H1 (cell line): Measurements from ENCODE around the gene LRRTM4. TPM values are rescaled to one million over a fixed set of nuclear protein-coding genes. Genes with fewer than 3 reads are reported as not detected.

ENCODE experiments used
- CTCF ChIA-PET: fragments of 300-600 bp; sonication (Branson Sonifier 250); formaldehyde crosslinking; loops from one replicate; lab custom pipeline; 2021; ENCODE audit not compliant: partially characterized antibody; lab: Charles Lee
- POLR2A ChIA-PET: fragments of 300-600 bp; sonication (Branson Sonifier 250); formaldehyde crosslinking; loops from one replicate; lab custom pipeline; 2021; ENCODE audit warnings: inconsistent platforms; ENCODE audit not compliant: partially characterized antibody; lab: Charles Lee
- DNase-seq, 2 experiments: peaks; one replicate each; pipeline versions ENCODE4 v3.0.0 to v3.0.0-alpha.2; 2010 to 2022; ENCODE audit warnings: low spot score in 2 of 2, low read depth in 1 of 2, mixed read lengths in 1 of 2
- FAIRE-seq: peaks from 2 replicates; lab custom pipeline; 2011; peaks lifted over from hg19 to GRCh38; lab: Jason Lieb, UNC
- H2AFZ ChIP-seq: 2 replicates; pipeline ENCODE4 v1.8.1; 2012; ENCODE audit warnings: low read length, inconsistent platforms
- H2AK5ac ChIP-seq: 2 replicates; pipeline ENCODE4 v1.6.1; 2013; ENCODE audit warnings: low read depth, low read length
- H2BK120ac ChIP-seq: replicated peaks from 2 replicates; pipeline ENCODE3; 2013; ENCODE audit warnings: low read depth, low read length, inconsistent platforms
- H2BK12ac ChIP-seq: 2 replicates; pipeline ENCODE4 v1.6.1; 2013; ENCODE audit warnings: low read depth, low read length
- H2BK15ac ChIP-seq: 2 replicates; pipeline ENCODE4 v1.6.1; 2013; ENCODE audit warnings: low read length
- H2BK20ac ChIP-seq: 2 replicates; pipeline ENCODE4 v1.6.1; 2013; ENCODE audit warnings: low read length
- H2BK5ac ChIP-seq: 2 replicates; pipeline ENCODE4 v1.6.1; 2013; ENCODE audit warnings: low read depth, low read length
- H3K14ac ChIP-seq: 2 replicates; pipeline ENCODE4 v1.6.1; 2013; ENCODE audit warnings: inconsistent platforms; ENCODE audit not compliant: insufficient read length
- H3K18ac ChIP-seq: 2 replicates; pipeline ENCODE4 v1.6.1; 2013; ENCODE audit warnings: low read length; ENCODE audit errors: extremely low read depth
- H3K23ac ChIP-seq: 2 replicates; pipeline ENCODE4 v1.6.1; 2013; ENCODE audit warnings: inconsistent platforms; ENCODE audit not compliant: insufficient read length
- H3K23me2 ChIP-seq: 2 replicates; pipeline ENCODE4 v1.6.1; 2013; ENCODE audit warnings: low read depth, low read length
- H3K27ac ChIP-seq: 2 replicates; pipeline ENCODE4 v1.6.1; 2011; ENCODE audit warnings: low read depth, low read length, inconsistent platforms
- H3K27me3 ChIP-seq, 4 experiments: replicated peaks in 1 of 4; 1 replicate in 1 of 4; 2 replicates in 3 of 4; pipeline versions ENCODE4 v1.6.1 to v1.8.1; 2011 to 2013; ENCODE audit warnings: low read length in 3 of 4, mild to moderate bottlenecking in 3 of 4, inconsistent platforms in 2 of 4, mixed read lengths in 2 of 4, moderate library complexity in 1 of 4; ENCODE audit not compliant: control insufficient read depth in 3 of 4, insufficient read depth in 3 of 4; ENCODE audit errors: extremely low read depth in 1 of 4
- H3K36me3 ChIP-seq, 4 experiments: 2 replicates each; pipeline versions ENCODE4 v1.6.1 to v1.8.1; 2011 to 2013; ENCODE audit warnings: mild to moderate bottlenecking in 4 of 4, low read length in 3 of 4, moderate library complexity in 2 of 4, control low read depth in 1 of 4, inconsistent platforms in 1 of 4; ENCODE audit not compliant: insufficient read depth in 4 of 4, control insufficient read depth in 2 of 4
- H3K4ac ChIP-seq: replicated peaks from 2 replicates; pipeline ENCODE3; 2013; ENCODE audit warnings: low read length, low read depth, mixed read lengths, inconsistent platforms; ENCODE audit not compliant: insufficient read length
- H3K4me1 ChIP-seq, 4 experiments: replicated peaks in 1 of 4; 1 replicate in 1 of 4; 2 replicates in 3 of 4; pipeline versions ENCODE4 v1.6.1 to v1.8.1; 2011 to 2013; ENCODE audit warnings: low read length in 3 of 4, inconsistent platforms in 2 of 4, mixed read lengths in 1 of 4; ENCODE audit not compliant: insufficient read depth in 4 of 4, control insufficient read depth in 3 of 4
- H3K4me2 ChIP-seq, 2 experiments: 2 replicates each; pipeline versions ENCODE4 v1.6.1 to v1.8.1; 2011 to 2013; ENCODE audit warnings: low read depth in 2 of 2, low read length in 2 of 2, control low read depth in 1 of 2, inconsistent platforms in 1 of 2, mild to moderate bottlenecking in 1 of 2; ENCODE audit not compliant: insufficient read depth in 1 of 2
- H3K4me3 ChIP-seq, 4 experiments: fragments of 200-600, 300-600 bp in 1 of 4; sonication (generic), shearing (Covaris generic), sonication (Bioruptor Twin) in 1 of 4; 2 replicates each; pipeline versions ENCODE4 v1.5.1 to v1.8.1; 2011 to 2016; ENCODE audit warnings: low read length in 4 of 4, low read depth in 3 of 4, control low read depth in 2 of 4, inconsistent platforms in 2 of 4, mild to moderate bottlenecking in 2 of 4, mixed read lengths in 1 of 4, moderate library complexity in 1 of 4; ENCODE audit not compliant: insufficient read depth in 2 of 4; ENCODE audit errors: extremely low read depth in 1 of 4
- H3K56ac ChIP-seq: replicated peaks from 2 replicates; pipeline ENCODE3; 2013; ENCODE audit warnings: low read depth, mild to moderate bottlenecking, mixed read lengths, low read length, inconsistent platforms; ENCODE audit not compliant: insufficient read length
- H3K79me1 ChIP-seq: 2 replicates; pipeline ENCODE4 v1.6.1; 2013; ENCODE audit warnings: low read depth, low read length, control low read depth
- H3K79me2 ChIP-seq, 2 experiments: 2 replicates each; pipeline versions ENCODE4 v1.6.1 to v1.8.1; 2012 to 2013; ENCODE audit warnings: low read length in 2 of 2, mild to moderate bottlenecking in 2 of 2, inconsistent platforms in 1 of 2; ENCODE audit not compliant: insufficient read depth in 2 of 2, control insufficient read depth in 1 of 2
- H3K9ac ChIP-seq, 4 experiments: replicated peaks in 1 of 4; 1 replicate in 1 of 4; 2 replicates in 3 of 4; pipeline versions ENCODE4 v1.6.1 to v1.8.1; 2011 to 2013; ENCODE audit warnings: low read depth in 3 of 4, low read length in 3 of 4, control low read depth in 2 of 4, mild to moderate bottlenecking in 2 of 4, moderate library complexity in 2 of 4, inconsistent platforms in 1 of 4; ENCODE audit errors: extremely low read depth in 1 of 4
- H3K9me3 ChIP-seq, 2 experiments: 2 replicates each; pipeline versions ENCODE4 v1.6.1 to v1.8.1; 2012 to 2013; ENCODE audit warnings: mild to moderate bottlenecking in 2 of 2, moderate library complexity in 2 of 2, control low read depth in 1 of 2, inconsistent platforms in 1 of 2, low read depth in 1 of 2, low read length in 1 of 2, mixed read lengths in 1 of 2; ENCODE audit not compliant: insufficient read depth in 2 of 2
- H4K20me1 ChIP-seq, 2 experiments: replicated peaks in 1 of 2; 2 replicates each; pipeline versions ENCODE3 to v1.8.1; 2011 to 2013; ENCODE audit warnings: inconsistent platforms in 2 of 2, low read length in 2 of 2, mild to moderate bottlenecking in 1 of 2; ENCODE audit not compliant: insufficient read depth in 2 of 2, control insufficient read depth in 1 of 2
- H4K5ac ChIP-seq: 2 replicates; pipeline ENCODE4 v1.6.1; 2013; ENCODE audit warnings: low read length, low read depth, mixed read lengths, inconsistent platforms; ENCODE audit not compliant: insufficient read length
- H4K8ac ChIP-seq: 2 replicates; pipeline ENCODE4 v1.8.0; 2013; ENCODE audit warnings: mild to moderate bottlenecking, moderate library complexity, low read length, inconsistent platforms; ENCODE audit not compliant: insufficient read depth; ENCODE audit errors: extremely low read depth
- H4K91ac ChIP-seq: replicated peaks from 2 replicates; pipeline ENCODE3; 2013; ENCODE audit warnings: low read length, mixed read lengths, inconsistent platforms; ENCODE audit not compliant: insufficient read length
- BCL11A ChIP-seq, 2 experiments: IDR thresholded peaks; one replicate each; pipeline ENCODE4 v1.6.1; 2011; ENCODE audit warnings: low read depth in 2 of 2, low read length in 2 of 2, mild to moderate bottlenecking in 2 of 2
- CEBPB ChIP-seq: IDR thresholded peaks from 2 replicates; pipeline ENCODE4 v1.6.1; 2012; ENCODE audit warnings: low read depth, low read length
- KDM1A ChIP-seq: fragments of 200-600, 300-600 bp; sonication (generic); IDR thresholded peaks from 2 replicates; pipeline ENCODE4 v1.7.1; 2016; ENCODE audit warnings: mild to moderate bottlenecking, low read length, borderline replicate concordance
- POLR2AphosphoS5 ChIP-seq: IDR thresholded peaks from 2 replicates; pipeline ENCODE4 v1.6.1; 2011; ENCODE audit warnings: low read depth, low read length
- RNF2 ChIP-seq: fragments of 200-900, 300-1000 bp; sonication (generic); IDR thresholded peaks from 2 replicates; pipeline ENCODE4 v1.7.1; 2016; ENCODE audit warnings: borderline replicate concordance, low read depth, mild to moderate bottlenecking, antibody characterized with exemption, low read length; ENCODE audit not compliant: poor library complexity, severe bottlenecking; ENCODE audit errors: missing control alignments
- SIX5 ChIP-seq: IDR thresholded peaks from 2 replicates; pipeline ENCODE4 v1.6.1; 2011; ENCODE audit warnings: mild to moderate bottlenecking, low read depth, low read length
- SP2 ChIP-seq: IDR thresholded peaks from 2 replicates; pipeline ENCODE4 v1.6.1; 2012; ENCODE audit warnings: mild to moderate bottlenecking, low read length, inconsistent platforms
- TAF1 ChIP-seq: IDR thresholded peaks from 2 replicates; pipeline ENCODE4 v1.6.1; 2011; ENCODE audit warnings: mild to moderate bottlenecking, low read depth, low read length
- TBP ChIP-seq: IDR thresholded peaks from 2 replicates; pipeline ENCODE4 v1.6.1; 2011; ENCODE audit warnings: low read depth, low read length, improper control_type of control experiment
- WGBS, 2 experiments: shearing (Covaris generic) in 1 of 2; methylation state at CpG; one replicate each; pipeline versions ENCODE4 v1.1.6 to v1.1.7; 2013 to 2015; ENCODE audit warnings: low lambda C conversion rate in 2 of 2, mixed read lengths in 2 of 2, inconsistent platforms in 1 of 2, low coverage in 1 of 2, missing lambda C conversion rate in 1 of 2; ENCODE audit not compliant: insufficient replicate concordance in 2 of 2, insufficient coverage in 1 of 2, insufficient read length in 1 of 2; ENCODE audit errors: extremely low coverage in 1 of 2, missing lambda C conversion rate in 1 of 2; 5-methylcytosine and 5-hydroxymethylcytosine counted together
- polyA plus RNA-seq, 7 experiments: library from polyadenylated mRNA; depleted of rRNA in 3 of 7; stranded (reverse) in 5 of 7; unstranded in 2 of 7; fragments of >200 nt in 5 of 7; fragments of 200-250 nt in 2 of 7; gene quantifications; 1 replicate in 5 of 7; 2 replicates in 1 of 7; 4 replicates in 1 of 7; pipeline versions ENCODE4 v1.2.1 to v1.2.3, GENCODE V29; 2011 to 2013; ENCODE audit warnings: missing spikeins in 2 of 7, mixed read lengths in 2 of 7
- total RNA-seq: library from RNA; stranded (reverse); fragmentation: NEBNext Ultra II Directional; extraction: Animal tissue kit (Norgen Biotek cat#: 25700); gene quantifications from 2 replicates; pipeline ENCODE4 v1.2.1, GENCODE V29; 2021
- TF ChIP-seq, protein P1 (sequence below), 3 experiments: IDR thresholded peaks; 1 replicate in 2 of 3; 2 replicates in 1 of 3; pipeline versions ENCODE4 v1.5.1 to v1.6.1; 2011; ENCODE audit warnings: low read length in 3 of 3, mild to moderate bottlenecking in 3 of 3, inconsistent platforms in 2 of 3, low read depth in 1 of 3, moderate library complexity in 1 of 3; ENCODE audit not compliant: insufficient read depth in 1 of 3; ENCODE audit errors: control extremely low read depth in 1 of 3
- TF ChIP-seq, protein P2 (sequence below): IDR thresholded peaks from 2 replicates; pipeline ENCODE4 v1.6.1; 2011; ENCODE audit warnings: low read depth, mild to moderate bottlenecking, low read length; ENCODE audit not compliant: insufficient read depth

Gene LRRTM4
- total and polyA plus RNA-seq, 2 of the 8 experiments (the other 6 are each of a cell fraction or from before 2014, with no cell fraction given) = 3.6 to 9.5 TPM

GRCh38 chr2:76763276-76763675 lies 758.9 kb downstream of the LRRTM4 start:
- H4K5ac ChIP-seq = no peak overlapping the region
- no peak for FAIRE-seq
- no peak overlapping the region for H3K23ac ChIP-seq
- H3K36me3 ChIP-seq = no peaks in the 10 kb centered on the region
- H4K20me1 ChIP-seq = no peaks in the 10 kb centered on the region
- H3K4me2 ChIP-seq = no peak overlapping the region
- H2BK120ac ChIP-seq = no peak overlapping the region
- H2BK5ac ChIP-seq = no peak overlapping the region
- H3K14ac ChIP-seq = no peak overlapping the region
- no peaks in the 10 kb centered on the region for H3K79me2 ChIP-seq
- H2AK5ac ChIP-seq = no peak overlapping the region
- H3K4ac ChIP-seq = no peak overlapping the region
- H3K4me3 ChIP-seq = no peak overlapping the region
- H4K8ac ChIP-seq = no peak overlapping the region
- TF ChIP-seq RNF2 (no peak), SIX5 (no peak), BCL11A (IDR thresholded peaks at IDR 0.05; ENCODE audit: low read depth in 2 of 2, low read length in 2 of 2) (no peak), TBP (no peak), SP2 (no peak), TAF1 (no peak), POLR2AphosphoS5 (no peak), KDM1A (no peak), CEBPB (no peak)
- TF ChIP-seq, protein P1, sequence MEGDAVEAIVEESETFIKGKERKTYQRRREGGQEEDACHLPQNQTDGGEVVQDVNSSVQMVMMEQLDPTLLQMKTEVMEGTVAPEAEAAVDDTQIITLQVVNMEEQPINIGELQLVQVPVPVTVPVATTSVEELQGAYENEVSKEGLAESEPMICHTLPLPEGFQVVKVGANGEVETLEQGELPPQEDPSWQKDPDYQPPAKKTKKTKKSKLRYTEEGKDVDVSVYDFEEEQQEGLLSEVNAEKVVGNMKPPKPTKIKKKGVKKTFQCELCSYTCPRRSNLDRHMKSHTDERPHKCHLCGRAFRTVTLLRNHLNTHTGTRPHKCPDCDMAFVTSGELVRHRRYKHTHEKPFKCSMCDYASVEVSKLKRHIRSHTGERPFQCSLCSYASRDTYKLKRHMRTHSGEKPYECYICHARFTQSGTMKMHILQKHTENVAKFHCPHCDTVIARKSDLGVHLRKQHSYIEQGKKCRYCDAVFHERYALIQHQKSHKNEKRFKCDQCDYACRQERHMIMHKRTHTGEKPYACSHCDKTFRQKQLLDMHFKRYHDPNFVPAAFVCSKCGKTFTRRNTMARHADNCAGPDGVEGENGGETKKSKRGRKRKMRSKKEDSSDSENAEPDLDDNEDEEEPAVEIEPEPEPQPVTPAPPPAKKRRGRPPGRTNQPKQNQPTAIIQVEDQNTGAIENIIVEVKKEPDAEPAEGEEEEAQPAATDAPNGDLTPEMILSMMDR (IDR thresholded peaks at IDR 0.05; ENCODE audit: control extremely low read depth in 1 of 3, insufficient read depth in 1 of 3, low read depth in 1 of 3, low read length in 3 of 3) = no peak
- TF ChIP-seq, protein P2, sequence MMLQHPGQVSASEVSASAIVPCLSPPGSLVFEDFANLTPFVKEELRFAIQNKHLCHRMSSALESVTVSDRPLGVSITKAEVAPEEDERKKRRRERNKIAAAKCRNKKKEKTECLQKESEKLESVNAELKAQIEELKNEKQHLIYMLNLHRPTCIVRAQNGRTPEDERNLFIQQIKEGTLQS = no peak
- no peak overlapping the region for H2BK20ac ChIP-seq
- H3K79me1 ChIP-seq = no peaks in the 10 kb centered on the region
- no peak overlapping the region for H4K91ac ChIP-seq
- no peak overlapping the region for H2AFZ ChIP-seq
- no peak overlapping the region for H3K18ac ChIP-seq
- no peak for DNase-seq
- H3K27me3 ChIP-seq = no peaks in the 10 kb centered on the region
- no peak overlapping the region for H2BK15ac ChIP-seq
- no peaks in the 10 kb centered on the region for H3K23me2 ChIP-seq
- H3K27ac ChIP-seq = no peak overlapping the region
- no peak overlapping the region for H3K56ac ChIP-seq
- ChIA-PET CTCF (no interaction called here), POLR2A (no interaction called here)
- no peak overlapping the region for H3K9ac ChIP-seq
- peaks cover 0 to 11% (median 4%) of the 10 kb centered on the region in 4 experiments; a peak in 1 of 7 replicates for H3K4me1 ChIP-seq
- H2BK12ac ChIP-seq = no peak overlapping the region
- WGBS, 2 experiments = 92% methylated on average over 2 of the region's 2 CpGs; no CpG with 5 or more reads in 1 of the 2 experiments
- H3K9me3 ChIP-seq = no peaks in the 10 kb centered on the region
